Activated CD4-positive, alpha-beta T cell treated with anti-CD3 and anti-CD28 coated beads for 36 hours (primary cell): ENCODE results near the gene FARP1. TPM values are rescaled to one million over a fixed set of nuclear protein-coding genes. Genes with fewer than 3 reads are reported as not detected.

Source experiments
- ATAC-seq: fragments of 200-7000 bp; cut with Tn5 transposase; one replicate; pipeline ENCODE4 v1.10.0; 2021; ENCODE audit warnings: mild to moderate bottlenecking, moderate library complexity
- CTCF ChIA-PET: fragments of 350-600 bp; sonication (Branson Sonifier 250); formaldehyde crosslinking; loops from one replicate; lab custom pipeline; 2021; ENCODE audit warnings: antibody characterized with exemption; lab: Charles Lee
- POLR2A ChIA-PET: fragments of 350-600 bp; sonication (Branson Sonifier 250); formaldehyde crosslinking; loops from one replicate; lab custom pipeline; 2021; ENCODE audit warnings: antibody characterized with exemption, inconsistent platforms; lab: Charles Lee
- DNase-seq: peaks from one replicate; pipeline ENCODE4 v3.0.0-alpha.2; 2020
- H3K27ac Mint-ChIP-seq: one replicate; pipeline ENCODE4 v1.8.0; 2021; ENCODE audit warnings: mixed read lengths
- H3K27me3 Mint-ChIP-seq: one replicate; pipeline ENCODE4 v1.8.0; 2021; ENCODE audit warnings: mixed read lengths
- H3K36me3 Mint-ChIP-seq: one replicate; pipeline ENCODE4 v1.8.0; 2021; ENCODE audit warnings: low read depth, mixed read lengths
- H3K4me1 Mint-ChIP-seq: one replicate; pipeline ENCODE4 v1.8.0; 2021; ENCODE audit warnings: mixed read lengths
- H3K4me3 Mint-ChIP-seq: one replicate; pipeline ENCODE4 v1.8.0; 2021; ENCODE audit warnings: mild to moderate bottlenecking, moderate library complexity, mixed read lengths
- H3K9me3 Mint-ChIP-seq: one replicate; pipeline ENCODE4 v1.8.0; 2021; ENCODE audit warnings: low read depth, mixed read lengths
- intact Hi-C, 2 experiments: fragments of 100-400 bp; cut with DNase I in 1 of 2; cut with micrococcal nuclease in 1 of 2; formaldehyde crosslinking; loops; one replicate each; pipeline versions ENCODE4 v1.14.2 to v1.15.1; 2022 to 2024; cut with DNase I, micrococcal nuclease
- total RNA-seq, 2 experiments: library from RNA; stranded (reverse); gene quantifications; one replicate each; pipeline ENCODE4 v1.2.3, GENCODE V29; 2021

Gene FARP1
- total RNA-seq, 2 experiments from 2014 or later: 0.25 to 0.40 TPM

DNA sequence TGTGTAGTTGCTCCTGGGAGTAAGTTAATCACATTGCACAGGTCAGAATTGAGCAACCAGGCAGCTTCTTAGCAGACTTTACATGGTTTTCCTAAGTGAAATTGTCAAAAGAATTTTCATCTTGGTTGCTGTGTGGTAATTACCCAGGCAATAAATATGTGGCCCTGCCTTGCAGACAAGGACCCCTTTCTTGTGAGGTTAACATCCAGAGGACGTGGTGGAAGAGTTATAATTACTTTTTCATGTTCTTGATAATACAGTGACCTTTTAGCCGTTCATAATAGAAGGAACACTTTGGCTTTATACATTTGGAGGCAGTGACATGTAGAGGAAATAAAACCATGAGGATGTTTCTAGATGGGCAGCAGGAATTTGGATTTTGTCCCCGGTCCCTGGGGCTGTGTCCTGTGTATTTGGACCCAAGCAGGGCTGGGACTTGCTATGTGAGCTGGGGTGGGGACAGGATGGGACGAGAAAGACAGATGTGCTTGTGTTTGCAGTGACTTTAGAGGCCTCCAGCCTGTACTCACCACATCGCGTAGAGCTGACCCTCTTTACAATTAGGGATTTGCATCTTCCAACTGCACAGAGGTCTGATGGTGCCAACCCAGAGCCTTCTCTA lies 277.8 kb downstream of the FARP1 start:
- ATAC-seq (no peak), DNase-seq (no peak)
- Mint-ChIP-seq H3K4me1 (no peaks in the 10 kb centered on the region), H3K36me3 (no peaks in the 10 kb centered on the region), H3K4me3 (no peak overlapping the region), H3K27me3 (peaks cover 8% of the 10 kb centered on the region), H3K27ac (no peak overlapping the region), H3K9me3 (no peaks in the 10 kb centered on the region)
- intact Hi-C loops: no loop called here
- POLR2A ChIA-PET: no interaction called here
- CTCF ChIA-PET: no interaction called here

GRCh38 chr13:98422046-98422445 lies 279.2 kb downstream of the FARP1 start:
- DNase-seq: no peak
- H3K9me3 Mint-ChIP-seq: no peaks in the 10 kb centered on the region
- intact Hi-C loops: no loop called here
- ChIA-PET POLR2A (no interaction called here), CTCF (interaction anchor here (0.7 to 1.4 kb wide), 4 partner anchors 13 to 401 kb away, joined by 3 to 5 read pairs (median 3); no protein-coding TSS in a partner anchor)
- no peak for ATAC-seq
- no peaks in the 10 kb centered on the region for H3K36me3 Mint-ChIP-seq
- H3K27me3 Mint-ChIP-seq: peaks cover 11% of the 10 kb centered on the region
- H3K27ac Mint-ChIP-seq: no peak overlapping the region
- no peak overlapping the region for H3K4me3 Mint-ChIP-seq
- H3K4me1 Mint-ChIP-seq: no peaks in the 10 kb centered on the region

- H3K9me3 Mint-ChIP-seq: no peaks in the 10 kb centered on the region
- no peaks in the 10 kb centered on the region for H3K36me3 Mint-ChIP-seq
- POLR2A ChIA-PET: no interaction called here
- H3K27ac Mint-ChIP-seq: no peak overlapping the region
- H3K4me3 Mint-ChIP-seq: no peak overlapping the region
- ATAC-seq: no peak
- no peak for DNase-seq
- no peaks in the 10 kb centered on the region for H3K4me1 Mint-ChIP-seq
- intact Hi-C loops: no loop called here
- CTCF ChIA-PET: no interaction called here
- peaks cover 16% of the 10 kb centered on the region for H3K27me3 Mint-ChIP-seq
Observed at GRCh38 chr13:98423417-98423816, 280.5 kb downstream of the FARP1 start.

GRCh38 chr13:98427331-98427995 lies 284.6 kb downstream of the FARP1 start:
- intact Hi-C loops: no loop called here
- CTCF ChIA-PET: interaction anchor here (0.6 to 1.6 kb wide), 3 partner anchors 101 to 246 kb away, joined by 3 to 5 read pairs (median 3); no protein-coding TSS in a partner anchor
- no peaks in the 10 kb centered on the region for H3K36me3 Mint-ChIP-seq
- ATAC-seq (no peak), DNase-seq (no peak)
- no peak overlapping the region for H3K27ac Mint-ChIP-seq
- H3K4me3 Mint-ChIP-seq: no peak overlapping the region
- no peaks in the 10 kb centered on the region for H3K9me3 Mint-ChIP-seq
- POLR2A ChIA-PET: no interaction called here
- H3K4me1 Mint-ChIP-seq: no peaks in the 10 kb centered on the region
- H3K27me3 Mint-ChIP-seq: peaks cover 14% of the 10 kb centered on the region

GRCh38 chr13:98428256-98428966 lies 285.5 kb downstream of the FARP1 start:
- CTCF ChIA-PET: no interaction called here
- intact Hi-C loops: no loop called here
- DNase-seq: no peak
- POLR2A ChIA-PET: no interaction called here
- Mint-ChIP-seq H3K27ac (no peak overlapping the region), H3K27me3 (peaks cover 14% of the 10 kb centered on the region), H3K4me3 (no peak overlapping the region), H3K36me3 (no peaks in the 10 kb centered on the region), H3K9me3 (no peaks in the 10 kb centered on the region), H3K4me1 (no peaks in the 10 kb centered on the region)
- ATAC-seq: no peak

DNA sequence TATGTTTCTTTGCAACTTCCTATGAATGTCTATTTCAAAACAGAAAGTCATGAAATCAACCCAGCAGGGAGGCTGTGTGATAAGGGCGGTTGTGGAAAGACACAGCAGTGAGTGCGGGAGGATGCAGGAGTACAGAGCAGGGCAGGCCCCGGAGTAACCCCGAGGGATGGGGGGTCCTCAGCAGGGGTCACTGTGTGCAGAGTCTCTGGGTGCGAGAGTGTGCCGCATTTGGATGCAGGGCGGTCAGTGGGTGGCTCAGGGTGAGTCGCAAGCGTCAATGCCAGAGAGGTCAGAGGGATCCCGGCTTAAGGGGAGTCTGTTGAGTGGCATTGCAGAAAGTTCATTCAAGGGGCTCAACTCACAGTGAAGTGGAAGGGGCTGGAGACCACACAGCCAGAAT lies 286.2 kb downstream of the FARP1 start:
- intact Hi-C loops: no loop called here
- no peaks in the 10 kb centered on the region for H3K36me3 Mint-ChIP-seq
- POLR2A ChIA-PET: no interaction called here

DNA sequence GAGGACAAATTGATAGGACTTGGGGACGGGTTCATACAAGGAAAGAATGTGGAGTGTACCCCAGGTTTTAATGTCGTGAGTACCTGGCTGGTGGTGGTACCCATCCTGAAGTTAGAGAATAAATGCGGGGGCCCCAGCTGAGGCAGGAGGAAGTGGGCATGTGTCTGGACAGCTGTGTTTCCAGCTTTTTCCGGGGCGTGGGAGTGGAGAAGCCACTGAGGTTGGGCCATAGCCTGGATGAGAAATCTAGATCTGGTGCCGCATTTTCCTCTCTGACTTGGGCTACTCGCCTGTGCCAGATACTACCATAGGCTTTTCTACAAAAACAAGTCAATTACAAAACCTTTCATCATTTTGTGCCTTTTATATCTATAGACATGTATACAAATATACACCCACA lies 286.6 kb downstream of the FARP1 start:
- Mint-ChIP-seq H3K27me3 (peaks cover 14% of the 10 kb centered on the region), H3K36me3 (no peaks in the 10 kb centered on the region), H3K27ac (no peak overlapping the region), H3K4me3 (no peak overlapping the region), H3K4me1 (no peaks in the 10 kb centered on the region), H3K9me3 (no peaks in the 10 kb centered on the region)
- no peak for DNase-seq
- ATAC-seq: no peak
- POLR2A ChIA-PET: no interaction called here
- CTCF ChIA-PET: interaction anchor here (0.7 kb wide), 1 partner anchor 224 kb away, joined by 4 read pairs; no protein-coding TSS in a partner anchor
- intact Hi-C loops: no loop called here

More for the DNA sequence above, 286.2 kb downstream of the FARP1 start:
- DNase-seq (no peak), ATAC-seq (no peak)
- Mint-ChIP-seq H3K4me3 (no peak overlapping the region), H3K27ac (no peak overlapping the region), H3K9me3 (no peaks in the 10 kb centered on the region), H3K27me3 (peaks cover 14% of the 10 kb centered on the region), H3K4me1 (no peaks in the 10 kb centered on the region)
- CTCF ChIA-PET: no interaction called here

GRCh38 chr13:98429977-98430736 lies 287.3 kb downstream of the FARP1 start:
- H3K36me3 Mint-ChIP-seq: no peaks in the 10 kb centered on the region
- intact Hi-C loops: no loop called here
- POLR2A ChIA-PET: no interaction called here
- ATAC-seq (no peak), DNase-seq (no peak)
- H3K27ac Mint-ChIP-seq: no peak overlapping the region
- no peaks in the 10 kb centered on the region for H3K4me1 Mint-ChIP-seq
- H3K4me3 Mint-ChIP-seq: no peak overlapping the region
- no peaks in the 10 kb centered on the region for H3K9me3 Mint-ChIP-seq
- H3K27me3 Mint-ChIP-seq: peaks cover 14% of the 10 kb centered on the region
- CTCF ChIA-PET: interaction anchor here (0.7 kb wide), 1 partner anchor 223 kb away, joined by 4 read pairs; no protein-coding TSS in a partner anchor

GRCh38 chr13:98432638-98433037 lies 289.7 kb downstream of the FARP1 start:
- H3K27me3 Mint-ChIP-seq: peaks cover 9% of the 10 kb centered on the region
- DNase-seq: no peak
- H3K4me1 Mint-ChIP-seq: no peaks in the 10 kb centered on the region
- ChIA-PET POLR2A (no interaction called here), CTCF (interaction anchor here (0.6 kb wide), 1 partner anchor 562 kb away, joined by 3 read pairs; no protein-coding TSS in a partner anchor)
- no peak for ATAC-seq
- H3K4me3 Mint-ChIP-seq: no peak overlapping the region
- intact Hi-C loops: no loop called here
- no peaks in the 10 kb centered on the region for H3K9me3 Mint-ChIP-seq
- H3K36me3 Mint-ChIP-seq: no peaks in the 10 kb centered on the region
- no peak overlapping the region for H3K27ac Mint-ChIP-seq

- CTCF ChIA-PET: interaction anchor here (0.6 to 1.1 kb wide), 3 partner anchors 12 to 256 kb away, joined by 3 to 4 read pairs (median 3); no protein-coding TSS in a partner anchor
- no peak for ATAC-seq
- POLR2A ChIA-PET: no interaction called here
Observed at GRCh38 chr13:98433654-98434053, 290.8 kb downstream of the FARP1 start.

GRCh38 chr13:98434060-98434459 lies 291.2 kb downstream of the FARP1 start:
- Mint-ChIP-seq H3K27me3 (peaks cover 5% of the 10 kb centered on the region), H3K9me3 (no peaks in the 10 kb centered on the region), H3K4me3 (no peak overlapping the region), H3K27ac (no peak overlapping the region), H3K4me1 (no peaks in the 10 kb centered on the region), H3K36me3 (no peaks in the 10 kb centered on the region)
- POLR2A ChIA-PET: no interaction called here
- CTCF ChIA-PET: interaction anchor here (0.7 to 1.1 kb wide), 3 partner anchors 12 to 403 kb away, joined by 3 read pairs; no protein-coding TSS in a partner anchor
- intact Hi-C loops: no loop called here
- ATAC-seq (no peak), DNase-seq (no peak)

More at GRCh38 chr13:98433654-98434053, 290.8 kb downstream of the FARP1 start:
- Mint-ChIP-seq H3K4me3 (no peak overlapping the region), H3K4me1 (no peaks in the 10 kb centered on the region), H3K9me3 (no peaks in the 10 kb centered on the region), H3K36me3 (no peaks in the 10 kb centered on the region), H3K27ac (no peak overlapping the region), H3K27me3 (peaks cover 5% of the 10 kb centered on the region)
- no peak for DNase-seq
- intact Hi-C loops: no loop called here
